ENCODE results near the gene RPL18A.
A peak's percentile ranks its signal among the peaks of the same experiment; 100 is the strongest.

RPL18A gene

DNA sequence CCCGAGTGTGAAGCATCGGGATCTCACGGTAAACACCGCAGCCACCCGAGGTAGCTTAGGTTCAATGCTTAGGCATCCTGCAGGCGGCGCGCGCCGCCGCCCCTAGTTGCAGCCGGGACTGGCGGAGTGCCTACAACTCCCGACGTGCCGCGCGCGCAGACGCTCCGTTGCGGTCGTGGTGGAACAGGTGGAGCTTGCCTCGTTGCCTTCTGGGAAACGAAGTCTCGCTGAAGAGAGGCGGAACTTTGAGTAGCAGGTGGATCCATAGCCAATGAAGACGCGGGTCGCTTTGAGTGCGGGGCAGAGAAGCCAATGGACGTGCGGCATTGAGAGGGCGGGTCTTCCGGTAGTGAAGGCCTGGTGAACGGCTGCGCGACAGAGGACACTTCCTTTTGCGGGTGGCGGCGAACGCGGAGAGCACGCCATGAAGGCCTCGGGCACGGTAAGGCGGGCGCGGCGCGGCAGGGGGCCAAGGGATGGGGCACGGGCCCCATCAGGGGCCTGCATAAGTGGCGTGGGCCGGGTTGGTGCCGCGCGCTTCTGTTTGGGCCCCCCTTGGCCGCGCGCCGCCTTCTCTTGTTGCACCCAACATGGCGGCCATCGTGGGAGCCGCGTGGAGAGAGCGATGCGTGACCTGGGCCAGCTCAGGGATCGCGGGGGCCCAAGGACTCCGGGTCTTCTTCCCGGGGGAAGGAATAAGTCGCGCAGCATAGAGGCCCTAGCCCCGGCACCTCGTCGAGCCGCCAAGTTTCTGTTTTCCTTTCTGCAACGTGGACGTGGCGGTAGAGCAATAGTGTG, at the start of gene RPL18A:
Gene RPL18A (plus strand): TSS at position 378 of the 798 bp plus-strand sequence. CDS start 47 bp downstream, at position 425.
- peak; percentile 100 for DNase-seq (ENCODE audit: low read depth)

DNA sequence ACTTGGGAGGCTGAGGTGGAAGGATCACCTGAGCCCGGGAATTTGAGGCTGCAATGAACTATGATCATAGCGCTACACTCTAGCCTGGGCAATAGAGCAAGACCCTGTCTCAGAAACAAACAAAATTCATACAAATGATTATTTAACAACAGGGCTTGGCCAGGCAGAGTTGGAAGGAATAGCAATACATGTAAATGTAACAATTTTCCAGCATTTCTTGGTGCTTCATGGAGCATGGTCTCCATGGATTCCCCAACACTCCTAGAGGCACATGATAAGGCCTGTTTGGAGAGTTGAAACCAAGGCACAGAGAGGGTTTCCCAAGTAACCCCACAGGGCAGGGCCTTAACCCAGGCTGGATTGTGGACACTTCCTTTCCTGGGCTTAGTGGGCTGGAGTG, 48.6 kb upstream of the RPL18A start:
- no peak for DNase-seq (ENCODE audit: low read depth)

DNA sequence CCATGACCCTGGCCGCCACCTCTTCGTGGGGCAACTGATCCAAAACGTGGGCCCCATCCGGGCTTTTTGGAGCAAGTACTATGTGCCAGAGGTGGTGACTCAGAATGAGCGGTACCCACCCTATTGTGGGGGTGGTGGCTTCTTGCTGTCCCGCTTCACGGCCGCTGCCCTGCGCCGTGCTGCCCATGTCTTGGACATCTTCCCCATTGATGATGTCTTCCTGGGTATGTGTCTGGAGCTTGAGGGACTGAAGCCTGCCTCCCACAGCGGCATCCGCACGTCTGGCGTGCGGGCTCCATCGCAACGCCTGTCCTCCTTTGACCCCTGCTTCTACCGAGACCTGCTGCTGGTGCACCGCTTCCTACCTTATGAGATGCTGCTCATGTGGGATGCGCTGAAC, 48.0 kb upstream of the RPL18A start:
- no peak for DNase-seq (ENCODE audit: low read depth)

DNA sequence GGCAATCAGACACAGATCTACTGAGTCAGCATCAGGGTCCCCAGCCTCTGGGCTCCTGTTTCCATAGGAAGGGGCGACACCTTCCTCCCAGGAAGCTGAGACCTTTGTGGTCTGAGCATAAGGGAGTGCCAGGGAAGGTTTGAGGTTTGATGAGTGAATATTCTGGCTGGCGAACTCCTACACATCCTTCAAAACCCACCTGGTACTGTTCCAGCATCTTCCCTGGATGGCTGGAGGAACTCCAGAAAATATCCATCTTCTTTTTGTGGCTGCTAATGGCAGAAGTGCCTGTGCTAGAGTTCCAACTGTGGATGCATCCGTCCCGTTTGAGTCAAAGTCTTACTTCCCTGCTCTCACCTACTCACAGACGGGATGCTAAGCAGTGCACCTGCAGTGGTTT, 47.6 kb upstream of the RPL18A start:
- no peak for DNase-seq (ENCODE audit: low read depth)

DNA sequence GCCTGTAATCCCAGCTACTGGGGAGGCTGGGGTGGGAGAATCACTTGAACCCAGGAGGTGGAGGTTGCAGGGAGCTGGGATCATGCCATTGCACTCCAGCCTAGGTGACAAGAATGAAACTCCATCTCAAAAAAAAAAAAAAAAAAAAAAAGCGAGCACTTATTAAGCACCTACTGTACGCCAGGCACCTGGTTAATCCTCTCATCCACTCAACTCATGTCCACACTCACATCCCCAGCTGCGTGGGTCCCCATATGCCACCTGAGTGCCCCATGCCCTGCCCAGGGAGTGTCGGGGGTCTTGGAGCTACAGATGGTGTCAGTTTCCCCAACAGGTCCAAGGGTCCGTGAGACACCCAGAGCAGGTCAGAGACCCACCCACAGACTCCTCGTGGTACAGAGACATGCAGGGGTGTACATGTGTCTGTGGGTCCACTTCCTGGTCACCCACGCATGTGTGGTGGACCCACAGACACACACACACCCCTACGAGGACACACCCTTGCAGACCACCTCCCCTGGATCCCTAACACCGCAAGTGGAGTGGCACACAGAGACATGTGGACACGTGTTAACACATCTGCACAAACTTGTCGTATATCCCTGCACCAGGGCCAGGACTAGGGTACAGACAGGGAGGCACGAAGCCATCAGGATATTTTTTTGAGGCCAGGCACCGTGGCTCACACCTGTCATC, 41.9 kb upstream of the RPL18A start:
- no peak for DNase-seq (ENCODE audit: low read depth)

DNA sequence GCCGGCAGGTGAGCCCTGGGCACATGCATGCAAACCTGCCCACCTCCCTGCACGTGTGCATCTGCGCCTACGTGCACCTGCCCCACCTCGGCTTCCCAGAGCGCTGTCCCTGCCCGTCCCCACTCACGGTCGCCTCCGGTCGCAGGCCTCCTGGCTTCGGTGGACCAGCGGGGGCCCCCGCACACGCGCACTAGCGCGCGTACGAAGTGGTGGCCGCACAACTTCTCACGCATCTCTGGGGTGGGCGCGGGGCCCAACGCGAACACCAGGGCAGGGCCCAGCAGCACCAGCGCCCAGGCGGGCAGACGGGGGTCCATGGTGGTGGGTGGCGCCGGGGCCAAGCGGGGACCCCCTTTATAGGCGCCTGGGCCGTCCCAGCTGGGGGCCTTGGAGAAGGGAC, 38.5 kb upstream of the RPL18A start, which contains the start of gene INSL3:
Gene INSL3 (minus strand): TSS at position 330 of the 400 bp plus-strand sequence. CDS start 13 bp downstream, at position 317.
- no peak for DNase-seq (ENCODE audit: low read depth)

DNA sequence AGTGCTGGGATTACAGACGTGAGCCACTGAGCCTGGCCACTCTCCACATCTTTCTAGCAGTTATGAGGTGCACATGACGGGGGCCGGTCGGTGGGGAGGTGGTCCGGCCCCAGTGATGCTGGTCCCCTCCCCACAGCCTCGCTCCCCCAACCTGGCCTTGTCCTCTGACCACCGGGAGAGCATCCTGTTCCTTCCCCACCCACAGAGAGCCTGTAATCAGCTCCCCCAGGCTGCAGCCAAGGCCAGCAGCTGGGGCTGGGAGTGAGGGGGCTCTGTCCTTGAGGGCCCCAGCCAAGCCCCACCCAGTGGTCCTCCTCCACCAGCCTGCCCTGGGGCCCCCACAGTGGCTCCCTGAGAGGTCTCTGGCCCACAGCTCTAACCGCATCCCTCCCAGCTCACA, 35.4 kb upstream of the RPL18A start:
- DNase-seq (ENCODE audit: low read depth), result no peak

DNA sequence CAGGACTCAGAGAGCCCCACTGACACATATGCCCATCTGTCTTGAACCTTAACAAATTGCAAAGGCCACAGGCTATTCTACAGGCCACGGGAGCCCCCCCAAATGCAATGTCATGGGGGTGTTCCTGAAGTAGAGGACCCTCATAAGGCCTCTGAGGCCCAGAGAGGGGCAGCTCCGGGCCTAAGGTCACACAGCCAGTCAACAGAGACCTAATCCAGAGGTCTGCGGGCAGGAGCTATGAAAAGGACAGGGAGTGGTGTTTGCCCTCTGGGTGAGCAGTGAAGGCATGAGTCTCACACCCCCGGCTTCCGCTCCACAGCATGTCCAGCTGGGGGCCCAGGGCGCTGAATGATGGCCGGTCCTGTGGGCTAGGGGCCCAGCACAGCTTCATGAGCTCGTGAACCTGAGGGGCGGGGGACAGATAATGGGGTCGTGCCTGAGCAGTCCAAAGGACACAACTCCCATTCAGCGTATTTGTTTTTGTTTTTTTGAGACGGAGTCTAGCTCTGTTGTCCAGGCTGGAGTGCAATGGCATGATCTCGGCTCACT, 33.1 kb upstream of the RPL18A start:
- DNase-seq (ENCODE audit: low read depth), result no peak

DNA sequence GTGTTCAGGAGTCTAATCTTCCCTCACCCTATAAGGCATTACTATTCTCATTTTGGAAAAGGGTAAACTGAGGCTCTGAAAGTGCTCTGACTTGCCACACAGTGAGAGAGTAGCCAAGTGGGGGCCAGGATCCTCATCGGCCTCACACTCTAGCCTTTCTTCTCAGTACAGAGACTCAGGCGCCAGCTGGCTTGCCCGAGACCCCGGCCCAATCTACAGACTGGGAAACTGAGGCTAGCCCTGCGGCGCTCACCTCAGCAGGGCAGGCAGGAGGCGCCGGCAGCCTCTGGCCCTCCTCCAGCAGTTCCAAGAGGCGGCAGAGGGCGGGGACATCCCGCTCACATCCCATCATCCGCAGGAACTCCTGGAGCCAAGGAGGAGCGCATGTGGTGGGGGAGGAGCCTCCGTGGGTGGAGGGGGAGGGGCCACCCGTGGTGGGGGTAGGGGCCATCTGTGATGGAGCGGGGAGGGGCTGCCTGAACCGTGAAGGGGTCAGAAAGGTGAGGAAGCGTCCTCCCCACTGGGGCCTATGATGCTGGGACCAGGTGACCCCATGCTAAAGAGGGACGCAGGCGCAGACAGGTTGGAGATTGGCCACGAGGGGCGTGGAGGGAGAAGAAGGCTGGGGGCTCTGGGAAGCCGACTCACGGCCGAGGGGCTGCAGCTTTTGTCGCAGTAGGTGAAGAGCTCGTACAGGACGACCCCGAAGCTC, 29.7 kb upstream of the RPL18A start:
- DNase-seq (ENCODE audit: low read depth), result peak; percentile 64

DNA sequence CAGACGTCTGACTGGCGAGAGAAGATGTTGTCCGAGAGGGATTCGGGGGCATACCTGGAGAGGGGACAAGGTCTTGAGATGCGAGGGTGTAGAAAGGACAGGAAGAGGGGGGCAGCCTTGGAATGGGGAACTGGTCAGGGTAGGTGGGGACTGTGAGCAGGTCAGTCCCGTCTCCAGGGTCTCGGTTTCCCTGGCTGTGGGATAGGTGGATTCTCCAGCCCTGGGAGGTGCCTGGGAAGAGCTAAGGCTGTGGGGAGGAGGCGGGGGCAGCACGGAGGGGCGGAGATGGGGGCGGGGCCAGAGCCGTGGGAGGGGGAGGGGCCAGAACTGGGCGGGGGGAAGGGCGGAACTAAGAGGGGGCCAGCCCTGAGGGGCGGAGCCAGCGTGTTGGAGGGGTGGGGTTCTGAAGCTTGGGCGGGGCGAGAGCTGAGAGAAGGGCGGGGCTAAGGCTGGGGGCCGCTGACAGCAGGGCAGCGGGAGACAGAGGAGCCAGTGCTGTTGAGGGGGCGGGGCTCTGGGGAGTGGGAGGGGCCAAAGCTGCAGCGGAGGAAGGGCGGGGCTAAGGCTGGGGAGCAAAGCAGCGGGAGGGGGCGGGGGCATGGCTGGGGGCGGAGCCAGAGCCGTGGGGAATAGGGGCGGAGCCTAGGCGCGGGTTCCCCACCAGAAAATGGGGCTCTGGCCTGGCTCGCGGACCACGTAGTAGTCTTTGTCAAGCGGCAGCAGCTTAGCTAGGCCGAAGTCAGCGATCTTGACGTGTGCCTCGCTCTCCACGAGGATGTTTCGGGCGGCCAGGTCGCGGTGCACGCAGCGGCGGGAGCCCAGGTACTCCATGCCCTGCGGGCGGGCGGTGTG, 28.9 kb upstream of the RPL18A start:
- peak; percentile 79 for DNase-seq (ENCODE audit: low read depth)

DNA sequence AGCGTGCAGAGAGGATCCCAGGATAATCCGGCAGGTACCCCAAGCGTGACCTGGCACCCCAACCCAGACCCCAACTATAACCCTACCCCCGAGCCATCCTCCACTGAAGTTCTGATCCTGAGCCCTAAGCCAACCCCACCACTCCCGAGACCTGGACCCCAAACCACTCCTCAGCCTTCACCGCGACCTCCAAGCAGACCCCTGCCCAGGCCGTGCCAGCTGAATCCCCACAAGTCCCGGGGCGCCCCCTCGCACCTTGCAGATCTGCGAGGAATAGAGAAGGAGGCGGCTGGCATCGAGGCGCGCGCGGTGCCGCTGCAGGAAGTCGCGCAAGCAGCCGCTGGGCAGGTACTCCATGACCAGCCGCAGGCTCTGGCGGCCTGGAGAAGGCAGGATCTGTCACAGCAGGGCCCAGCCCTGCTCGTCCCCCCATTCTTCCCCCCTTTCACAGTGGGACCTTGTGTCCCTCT, 28.3 kb upstream of the RPL18A start:
- no peak for DNase-seq (ENCODE audit: low read depth)

DNA sequence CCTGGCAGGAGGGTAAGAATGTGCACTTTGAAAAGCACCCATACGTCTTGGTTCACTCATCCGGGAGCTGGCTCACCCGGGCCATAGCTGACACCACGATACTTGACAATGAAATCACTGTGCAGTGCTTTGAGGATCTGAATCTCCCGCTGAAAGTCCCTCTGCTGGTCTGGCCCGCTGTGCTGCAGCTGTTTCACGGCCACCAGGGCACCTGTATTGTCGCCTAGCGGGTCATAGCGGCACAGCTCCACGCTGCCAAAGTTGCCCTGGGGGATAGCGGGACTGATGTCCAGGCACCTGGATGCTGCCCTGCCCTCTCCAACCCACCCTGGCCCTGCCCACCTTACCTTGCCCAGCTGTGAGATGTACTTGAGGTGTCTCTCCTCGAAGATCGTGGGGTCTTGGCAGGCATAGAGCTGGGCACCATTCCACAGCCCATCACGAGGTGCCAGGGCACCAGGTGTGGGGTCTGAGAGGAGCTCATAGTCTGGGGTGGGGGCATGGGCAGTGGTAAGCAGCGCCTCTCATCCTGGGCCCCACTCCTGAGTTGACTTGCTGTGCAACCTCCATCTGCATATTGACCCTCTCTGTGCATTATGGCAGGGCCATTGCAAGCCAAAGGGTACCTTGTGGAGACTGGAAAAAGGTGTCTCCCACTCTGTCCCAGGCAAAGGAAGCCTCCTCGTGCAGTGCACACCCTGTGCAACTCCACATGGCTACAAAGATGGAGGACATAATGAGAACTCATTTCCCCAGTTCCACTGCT, 27.1 kb upstream of the RPL18A start:
- DNase-seq (ENCODE audit: low read depth), result no peak

DNA sequence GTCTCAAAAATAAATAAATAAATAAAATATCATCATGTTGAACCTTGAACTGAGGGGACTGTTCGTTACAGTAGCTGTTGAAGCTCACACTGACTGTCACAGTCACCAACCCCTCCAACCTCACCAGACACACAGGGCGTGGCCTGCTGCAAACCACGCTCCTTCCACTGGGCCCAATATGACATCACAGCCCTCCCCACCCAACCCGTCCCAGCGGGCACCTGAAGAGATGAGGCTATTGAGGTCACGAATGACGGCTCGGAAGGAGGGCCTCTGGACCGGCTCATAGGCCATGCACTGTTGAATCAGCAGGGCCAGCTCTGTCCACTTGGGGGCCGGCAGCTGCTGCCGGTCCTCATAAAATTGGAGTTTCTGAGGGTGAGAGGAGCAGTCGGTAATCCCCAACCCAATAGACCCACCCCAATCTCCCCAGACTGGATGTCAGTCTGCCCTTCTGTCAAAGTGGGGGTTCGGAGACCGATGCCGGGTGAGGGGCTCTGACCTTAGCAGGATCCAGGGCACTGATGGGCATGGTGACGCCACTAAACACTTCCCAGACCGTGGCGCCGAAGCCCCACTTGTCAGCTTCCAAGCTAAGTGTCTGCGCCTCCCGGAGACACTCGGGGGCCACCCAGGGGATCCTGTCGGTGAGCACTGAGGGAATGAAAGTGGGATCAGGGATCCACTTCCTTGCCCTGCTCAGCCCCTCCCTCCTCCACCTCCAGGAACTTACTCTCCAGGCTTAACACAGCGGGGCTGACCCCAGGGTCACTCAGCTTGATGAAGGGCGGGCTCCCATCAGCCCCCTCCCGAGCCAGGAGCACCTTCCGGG, 25.1 kb upstream of the RPL18A start:
- DNase-seq (ENCODE audit: low read depth), result no peak

DNA sequence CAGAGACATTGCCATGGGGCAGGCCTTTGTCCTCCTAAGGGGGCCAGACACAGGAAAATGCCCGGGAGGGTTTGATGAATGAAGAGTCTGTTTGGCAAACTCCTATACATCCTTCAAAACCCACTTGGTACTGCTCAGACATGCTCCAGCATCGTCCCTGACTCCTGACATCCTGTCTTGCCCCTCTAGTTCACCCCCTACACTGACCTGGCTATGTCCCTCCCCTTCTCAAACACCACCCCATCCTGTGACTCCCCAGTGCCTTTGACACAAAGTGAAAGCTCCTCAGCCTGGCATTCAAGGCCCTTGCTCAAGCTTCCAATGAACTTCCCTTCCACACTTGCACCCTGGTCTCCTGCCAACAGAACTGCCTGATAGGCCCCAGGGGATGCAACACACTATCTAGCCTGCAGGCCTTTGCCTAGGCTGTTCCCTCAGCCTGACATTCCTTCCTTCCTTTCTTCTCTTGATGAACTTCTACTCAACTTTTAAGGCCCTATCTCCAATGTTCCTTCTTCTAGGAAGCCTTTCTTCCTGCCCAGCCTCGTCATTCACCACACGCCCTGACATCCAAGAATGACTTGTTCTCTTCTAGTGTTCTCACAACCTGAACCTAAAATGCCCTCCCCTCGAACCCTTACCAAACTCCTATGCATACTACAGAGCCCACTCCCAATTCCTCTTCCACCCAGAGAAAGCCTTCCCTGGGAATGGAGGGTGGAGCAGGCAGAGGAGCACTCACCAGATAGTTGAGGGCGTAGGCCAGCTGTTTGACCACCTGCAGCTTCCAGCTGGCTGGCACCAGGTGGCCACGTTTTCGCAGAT, 24.3 kb upstream of the RPL18A start:
- DNase-seq (ENCODE audit: low read depth), result no peak

DNA sequence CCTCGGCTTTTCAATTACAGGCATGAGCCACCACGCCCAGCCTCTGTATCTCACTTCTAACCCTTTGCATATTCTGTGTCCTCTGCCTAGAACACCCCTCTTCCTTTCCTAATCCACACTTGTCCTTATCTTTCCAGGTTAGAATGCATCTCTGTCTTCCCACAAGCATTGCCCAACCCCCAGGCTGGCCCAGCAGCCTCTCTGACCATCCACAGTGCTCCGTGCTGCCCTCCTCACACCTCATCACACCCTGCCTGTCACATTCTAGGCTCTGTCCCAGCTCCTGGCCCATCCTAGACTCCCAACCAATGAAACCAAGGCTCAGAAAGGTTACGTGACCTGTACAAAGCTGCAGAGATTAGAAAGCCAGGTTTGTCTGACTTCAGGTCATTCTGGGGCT, 23.2 kb upstream of the RPL18A start:
- DNase-seq (ENCODE audit: low read depth), result peak; percentile 58

DNA sequence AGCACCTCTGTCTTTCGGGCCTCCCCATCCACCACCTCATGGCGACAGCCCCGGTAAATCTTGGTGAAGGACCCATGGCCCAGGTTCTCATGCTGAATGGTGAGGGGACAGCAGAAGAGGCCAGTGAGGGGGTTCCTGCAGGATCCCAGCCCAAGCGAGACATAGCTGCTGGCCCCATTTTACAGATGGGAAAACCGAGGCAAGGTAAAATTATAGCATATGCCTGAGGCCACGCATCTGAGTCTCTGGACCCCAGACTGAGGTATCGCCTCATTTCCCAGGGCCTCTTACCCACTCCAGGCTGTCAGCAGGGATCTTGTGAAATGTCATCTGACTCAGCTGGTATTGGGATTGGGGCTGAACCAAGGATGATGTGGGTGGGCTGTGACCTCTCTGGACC, 21.7 kb upstream of the RPL18A start:
- no peak for DNase-seq (ENCODE audit: low read depth)

DNA sequence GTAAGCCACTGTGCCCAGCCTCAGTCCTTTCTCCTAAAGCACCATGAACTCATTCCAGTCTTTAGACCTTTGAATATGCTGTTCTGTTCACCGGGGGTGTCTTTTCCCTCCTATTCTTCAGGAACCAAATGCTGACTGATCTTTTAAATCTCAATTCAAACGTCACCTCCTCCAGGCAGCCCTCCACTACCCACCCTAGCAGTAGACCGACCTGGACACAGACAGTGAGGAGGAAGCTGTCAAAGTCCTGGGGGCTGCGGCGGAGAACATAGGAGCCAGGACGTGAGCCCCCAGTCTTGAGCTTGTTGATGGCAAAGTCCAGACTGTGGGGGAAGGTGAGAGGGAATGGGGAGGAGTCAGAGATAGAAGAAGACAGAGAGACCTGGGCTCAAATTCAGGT, 19.7 kb upstream of the RPL18A start:
- no peak for DNase-seq (ENCODE audit: low read depth)

DNA sequence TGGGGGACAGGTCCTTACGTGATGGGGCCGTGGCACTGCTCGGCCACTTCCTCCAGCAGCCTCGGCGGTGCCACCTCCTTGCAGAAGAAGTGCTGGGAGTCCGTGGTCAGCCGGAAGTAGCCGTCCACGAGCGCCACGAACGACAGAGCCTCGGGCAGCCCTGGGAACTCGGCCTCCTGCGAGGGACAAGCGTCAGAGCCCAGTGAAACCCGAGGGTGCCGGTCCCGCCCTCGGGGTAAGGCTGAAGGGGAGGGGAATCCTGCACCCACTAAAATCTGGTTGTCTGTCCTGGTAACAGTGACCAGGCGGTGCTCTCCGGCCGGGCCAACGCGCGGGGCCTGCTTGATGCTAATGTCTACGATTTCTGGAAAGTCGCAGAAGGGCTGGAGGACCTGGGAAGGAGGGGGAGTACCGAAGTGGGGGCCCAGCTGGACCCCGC, 18.3 kb upstream of the RPL18A start:
- no peak for DNase-seq (ENCODE audit: low read depth)
